ENCODE measurements around the gene HAS3.
"Not testable (repeated sequence)": the region's sequence is repeated elsewhere in the genome, so short reads cannot be mapped to it uniquely, and the experiment has no call there.

HAS3 gene

DNA sequence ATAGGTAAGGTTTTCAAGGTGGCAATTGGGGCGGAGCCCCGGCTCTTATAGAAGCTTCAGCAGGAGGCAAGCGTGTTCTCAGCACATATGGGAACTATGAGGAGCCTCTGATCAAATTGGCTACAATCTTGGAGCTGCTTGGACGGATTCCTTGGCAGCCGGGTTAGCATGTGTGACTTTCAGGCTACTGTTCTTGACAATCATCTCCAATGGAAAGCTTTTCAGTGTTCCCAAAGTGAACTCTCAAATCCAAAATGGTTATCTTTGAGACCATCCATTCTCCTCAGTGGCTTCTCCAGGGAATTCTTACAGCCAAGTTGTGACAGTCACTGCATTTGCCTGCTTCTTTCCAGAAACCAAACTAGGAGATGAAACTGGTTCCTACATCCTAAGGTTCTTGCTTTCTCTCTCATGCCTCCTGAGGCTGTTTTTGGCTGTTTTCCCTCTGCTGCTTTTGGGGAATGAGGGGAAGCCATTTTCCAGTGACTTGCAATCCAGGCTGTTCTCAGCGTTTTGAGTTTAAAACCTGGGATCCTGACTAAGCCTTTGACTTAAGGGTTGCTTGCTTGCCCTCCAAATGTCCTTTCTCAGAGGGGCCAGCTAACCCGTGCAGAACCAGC is 10.9 kb downstream of the HAS3 start:
- DNase-seq (ENCODE audit: low read depth), result no peak

DNA sequence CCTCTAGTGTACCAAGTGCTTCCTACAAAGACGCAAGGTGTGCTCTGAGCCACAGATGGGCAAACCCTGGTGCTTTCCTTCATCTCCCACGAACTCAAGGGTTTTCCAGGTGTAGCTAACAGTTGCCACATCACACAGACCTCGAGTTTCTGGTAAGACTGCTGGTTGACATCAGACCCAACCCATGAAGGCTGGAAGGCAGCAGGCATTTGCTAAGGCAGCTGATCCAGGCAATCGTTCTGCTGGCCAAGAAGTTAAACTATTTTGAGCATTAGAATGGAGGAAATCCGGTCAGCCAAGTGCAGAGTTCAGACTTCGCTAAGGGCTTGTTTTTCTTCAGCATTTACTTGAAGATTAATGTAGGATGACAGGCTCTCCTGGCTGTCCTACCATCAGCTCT is 11.5 kb downstream of the HAS3 start:
- DNase-seq (ENCODE audit: low read depth), result no peak

DNA sequence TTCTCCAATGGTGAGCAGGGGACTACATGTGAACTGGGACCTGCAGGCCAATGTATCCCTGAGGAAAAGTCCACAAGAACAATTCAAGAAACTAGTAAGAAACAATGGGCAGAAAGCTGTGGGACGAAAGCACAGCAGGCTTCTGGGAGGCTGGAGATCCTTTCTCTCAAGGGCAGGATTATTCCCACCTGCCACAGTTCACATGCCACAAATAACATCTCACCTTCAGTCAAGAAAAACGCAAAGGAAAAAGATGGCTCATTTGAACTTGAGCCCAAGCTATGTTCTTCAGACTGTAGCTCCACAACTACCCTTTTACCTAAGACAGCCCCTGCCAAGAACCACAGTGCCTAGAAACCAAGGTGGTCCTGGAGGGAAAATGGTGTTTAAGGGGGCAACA is 13.0 kb downstream of the HAS3 start:
- DNase-seq (ENCODE audit: low read depth), result no peak

DNA sequence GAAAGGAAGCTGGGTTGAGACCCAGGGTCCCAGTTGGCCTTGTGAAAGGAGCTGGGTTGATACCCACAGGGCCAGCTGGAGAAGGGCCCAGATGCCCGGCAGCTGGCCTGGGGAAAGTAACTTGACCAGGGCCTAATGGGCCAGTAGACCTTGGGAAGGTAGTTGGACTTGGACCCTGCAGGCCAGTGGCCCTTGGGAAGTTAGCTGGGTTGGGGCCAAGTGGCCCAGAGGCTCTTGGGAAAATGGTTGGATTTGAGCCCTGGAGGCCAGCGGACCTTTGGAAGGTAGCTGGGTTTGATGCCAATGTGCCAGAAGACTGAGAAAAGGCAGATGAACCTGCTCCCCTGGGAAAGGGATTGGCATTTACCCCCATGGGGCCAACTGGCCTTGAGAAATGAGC is 13.5 kb downstream of the HAS3 start:
- DNase-seq (ENCODE audit: low read depth), result no peak

DNA sequence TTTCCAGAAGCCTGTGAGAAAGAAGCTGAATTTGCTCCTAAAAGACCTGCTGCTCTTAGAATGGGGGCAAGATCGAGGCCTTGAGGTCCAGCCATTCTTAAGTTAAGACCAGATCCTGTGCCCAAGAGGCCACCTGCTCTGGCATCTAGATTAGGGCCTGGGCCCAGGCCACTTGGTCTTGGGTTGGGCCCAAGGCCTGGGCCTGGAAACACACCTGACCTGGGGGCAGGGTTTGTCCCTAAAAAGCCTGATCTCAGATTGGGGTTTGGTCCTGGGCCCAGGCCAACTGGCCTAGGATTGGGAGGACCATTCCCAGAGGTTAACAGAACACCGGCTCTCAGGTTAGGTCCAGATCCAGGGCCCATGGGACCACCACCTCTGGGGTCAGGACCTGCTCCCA is 14.1 kb downstream of the HAS3 start:
- DNase-seq (ENCODE audit: low read depth), result no peak

DNA sequence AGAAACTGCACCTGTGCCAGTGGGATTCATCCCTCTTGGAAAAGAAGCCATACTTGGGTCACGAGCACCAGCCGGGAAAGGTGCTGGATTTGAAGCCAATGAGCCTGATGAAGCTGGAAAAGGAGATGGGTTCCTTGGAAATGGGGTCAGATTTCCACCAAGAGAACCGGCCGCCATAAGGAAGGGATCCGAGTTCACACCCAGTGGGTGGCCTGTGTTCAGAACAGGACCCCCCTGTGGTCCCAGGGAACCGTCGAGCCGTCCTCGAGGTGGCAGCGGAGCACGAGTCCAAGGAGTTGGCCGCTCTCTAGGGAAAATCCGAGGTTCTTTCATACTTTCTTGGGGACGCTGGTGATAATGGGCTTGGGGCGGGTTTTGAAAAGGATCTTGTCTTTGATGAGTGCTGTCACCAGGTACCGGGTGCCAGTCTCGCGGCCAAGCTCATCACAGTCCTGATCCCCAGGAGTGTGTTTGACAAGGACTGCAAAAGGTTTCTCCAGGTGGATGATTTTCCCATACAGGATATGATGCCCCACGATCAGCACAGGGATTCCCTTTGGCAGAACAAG is 14.7 kb downstream of the HAS3 start:
- DNase-seq (ENCODE audit: low read depth), result no peak

DNA sequence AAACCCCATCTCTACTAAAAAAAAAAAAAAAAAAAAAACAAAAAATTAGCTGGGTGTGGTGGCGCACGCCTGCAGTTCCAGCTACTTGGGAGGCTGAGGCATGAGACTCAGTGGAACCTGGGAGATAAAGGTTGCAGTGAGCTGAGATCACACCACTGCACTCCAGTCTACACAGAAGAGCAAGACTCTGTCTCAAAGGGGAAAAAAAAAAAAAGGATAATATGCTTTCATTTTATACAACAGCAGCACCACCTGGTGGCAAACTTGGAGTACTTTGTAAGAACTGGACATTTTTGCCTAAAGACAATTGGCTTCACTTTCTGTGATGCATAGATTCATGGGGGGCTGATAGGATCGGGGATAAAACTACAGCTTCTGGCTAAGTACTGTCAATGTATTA is 18.5 kb downstream of the HAS3 start:
- peak; percentile 38 for DNase-seq (ENCODE audit: low read depth)

DNA sequence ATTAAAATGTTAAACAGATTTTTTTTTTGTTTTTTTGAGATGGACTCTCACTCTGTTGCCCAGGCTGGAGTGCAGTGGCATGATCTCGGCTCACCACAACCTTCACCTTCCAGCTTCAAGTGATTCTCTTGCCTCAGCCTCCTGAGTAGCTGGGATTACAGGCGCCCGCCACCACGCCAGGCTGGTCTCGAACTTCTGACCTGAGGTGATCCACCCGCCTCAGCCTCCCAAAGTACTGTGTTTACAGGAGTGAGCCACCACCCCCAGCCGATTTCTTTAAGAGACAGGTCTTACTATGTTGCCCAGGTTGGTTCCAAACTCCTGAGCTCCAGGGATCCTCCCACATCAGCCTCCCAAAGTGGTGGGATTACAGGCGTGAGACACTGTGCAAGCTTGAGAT is 19.0 kb downstream of the HAS3 start:
- DNase-seq (ENCODE audit: low read depth), result not testable (repeated sequence)

DNA sequence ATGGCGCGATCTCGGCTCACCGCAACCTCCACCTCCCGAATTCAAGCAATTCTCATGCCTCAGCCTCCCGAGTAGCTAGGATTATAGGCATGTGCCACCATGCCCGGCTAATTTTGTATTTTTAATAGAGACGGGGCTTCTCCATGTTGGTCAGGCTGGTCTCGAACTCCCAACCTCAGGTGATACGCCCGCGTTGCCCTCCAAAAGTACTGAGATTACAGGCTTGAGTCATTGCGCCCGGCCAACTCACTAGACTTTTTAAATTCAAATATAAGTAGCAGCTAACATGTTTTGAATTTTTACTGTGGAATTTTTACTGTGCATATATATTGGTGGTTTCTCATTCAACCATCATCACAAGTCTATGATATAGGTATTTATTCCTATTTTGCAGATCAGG is 19.5 kb downstream of the HAS3 start:
- not testable (repeated sequence) for DNase-seq (ENCODE audit: low read depth)

DNA sequence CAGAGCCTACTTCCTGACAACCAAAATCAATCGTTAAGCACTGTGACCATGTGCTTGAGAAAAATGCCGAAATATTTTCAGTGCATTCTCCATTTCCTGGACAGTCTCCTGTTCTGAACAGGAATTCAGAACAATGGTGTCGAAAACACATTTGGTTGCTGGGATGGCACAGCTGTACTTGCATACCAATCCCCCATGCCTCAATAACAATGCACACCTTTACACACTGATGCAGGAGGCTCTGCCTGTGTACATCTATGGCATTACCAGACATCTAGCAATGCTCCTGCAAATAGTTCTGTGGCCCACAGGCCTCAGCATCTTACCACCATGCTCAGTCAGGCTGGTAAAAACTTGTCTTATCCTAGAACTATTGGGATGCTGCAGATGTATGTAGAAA is 20.8 kb downstream of the HAS3 start:
- no peak for DNase-seq (ENCODE audit: low read depth)

DNA sequence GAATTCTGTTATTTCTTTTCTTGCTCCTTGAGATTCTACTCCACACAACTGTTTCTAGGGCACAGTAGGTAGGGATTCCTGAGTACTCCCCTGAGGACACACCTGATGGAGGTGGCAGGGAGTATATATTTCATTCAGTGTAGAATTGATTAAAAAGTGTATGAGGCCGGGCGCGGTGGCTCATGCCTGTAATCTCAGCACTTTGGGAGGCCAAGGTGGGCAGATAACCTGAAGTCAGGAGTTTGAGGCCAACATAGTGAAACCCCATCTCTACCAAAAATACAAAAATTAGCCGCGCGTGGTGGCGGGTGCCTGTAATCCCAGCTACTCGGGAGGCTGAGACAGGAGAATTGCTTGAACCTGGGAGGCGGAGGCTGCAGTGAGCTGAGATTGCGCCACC is 21.3 kb downstream of the HAS3 start:
- DNase-seq (ENCODE audit: low read depth), result not testable (repeated sequence)

DNA sequence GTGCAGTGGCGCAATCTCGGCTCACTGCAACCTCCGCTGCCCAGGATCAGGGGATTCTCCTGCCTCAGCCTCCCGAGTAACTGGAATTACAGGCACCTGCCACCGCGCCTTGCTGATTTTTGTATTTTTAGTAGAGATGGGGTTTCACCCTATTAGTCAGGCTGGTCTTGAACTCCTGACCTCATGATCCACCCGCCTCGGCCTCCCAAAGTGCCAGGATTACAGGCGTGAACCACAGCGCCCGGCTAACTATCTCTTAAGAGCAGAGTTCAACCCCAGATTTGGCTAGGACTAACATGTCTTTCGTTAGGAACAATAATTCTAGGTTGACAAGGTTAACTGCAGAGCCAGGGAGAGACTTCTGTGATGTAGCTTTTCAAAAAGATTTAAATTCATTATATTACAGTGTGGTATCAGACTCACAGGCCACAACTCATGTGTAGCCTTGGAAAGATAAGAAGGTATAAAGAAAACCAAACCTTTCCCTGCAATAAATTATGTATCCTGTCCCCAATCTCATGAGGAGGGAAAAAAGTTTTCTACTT is 22.6 kb downstream of the HAS3 start:
- DNase-seq (ENCODE audit: low read depth), result no peak

DNA sequence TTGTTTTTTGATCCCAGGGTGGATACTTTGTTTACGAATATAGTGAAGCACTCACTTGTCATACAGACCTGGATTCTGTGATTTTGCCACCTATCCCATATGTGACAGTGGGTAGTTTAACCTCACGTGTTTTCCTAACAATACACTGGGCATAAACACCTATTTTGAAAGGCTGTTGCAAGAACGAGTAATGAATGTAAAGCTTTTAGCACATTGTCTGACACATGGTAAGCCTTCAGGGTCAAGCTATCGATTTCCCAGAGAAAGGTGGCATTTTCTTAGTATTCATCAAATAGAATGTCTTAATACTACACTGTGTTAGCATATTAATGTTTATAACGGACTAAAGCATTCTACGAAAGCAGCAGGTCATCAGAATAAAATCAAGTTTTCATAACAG is 25.0 kb downstream of the HAS3 start:
- DNase-seq (ENCODE audit: low read depth), result no peak

DNA sequence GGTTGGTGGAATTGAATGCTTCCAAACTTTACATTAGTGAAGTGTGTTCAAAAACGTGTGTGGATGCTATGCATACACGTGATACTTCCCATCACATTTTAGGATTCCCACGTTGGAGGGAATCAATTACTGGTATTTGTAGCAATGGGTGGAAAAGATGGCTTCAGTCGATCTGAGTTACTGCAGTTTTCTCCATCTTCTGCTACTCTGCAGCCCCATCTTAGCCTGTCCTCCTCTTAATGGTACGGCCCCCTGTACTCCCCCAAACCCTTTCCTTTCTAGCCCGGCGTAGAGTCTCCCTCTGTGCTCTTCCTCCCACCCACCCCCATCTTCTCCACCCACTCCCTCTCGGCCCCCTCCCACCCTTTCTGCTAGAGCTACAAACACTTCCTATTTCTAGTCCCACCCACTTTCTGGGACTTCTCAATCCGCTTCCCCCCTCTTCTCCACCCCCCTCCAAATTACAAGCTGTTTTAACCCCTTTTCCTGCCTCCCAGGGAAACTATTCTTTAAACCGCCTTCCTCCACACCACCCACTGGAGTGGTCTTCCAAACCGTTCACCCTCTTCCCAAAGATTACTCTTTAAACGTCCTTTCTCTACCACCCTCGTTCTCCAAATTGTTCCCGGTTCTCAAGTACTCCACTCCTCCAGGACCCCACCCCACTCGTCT is 25.9 kb downstream of the HAS3 start:
- DNase-seq (ENCODE audit: low read depth), result no peak

DNA sequence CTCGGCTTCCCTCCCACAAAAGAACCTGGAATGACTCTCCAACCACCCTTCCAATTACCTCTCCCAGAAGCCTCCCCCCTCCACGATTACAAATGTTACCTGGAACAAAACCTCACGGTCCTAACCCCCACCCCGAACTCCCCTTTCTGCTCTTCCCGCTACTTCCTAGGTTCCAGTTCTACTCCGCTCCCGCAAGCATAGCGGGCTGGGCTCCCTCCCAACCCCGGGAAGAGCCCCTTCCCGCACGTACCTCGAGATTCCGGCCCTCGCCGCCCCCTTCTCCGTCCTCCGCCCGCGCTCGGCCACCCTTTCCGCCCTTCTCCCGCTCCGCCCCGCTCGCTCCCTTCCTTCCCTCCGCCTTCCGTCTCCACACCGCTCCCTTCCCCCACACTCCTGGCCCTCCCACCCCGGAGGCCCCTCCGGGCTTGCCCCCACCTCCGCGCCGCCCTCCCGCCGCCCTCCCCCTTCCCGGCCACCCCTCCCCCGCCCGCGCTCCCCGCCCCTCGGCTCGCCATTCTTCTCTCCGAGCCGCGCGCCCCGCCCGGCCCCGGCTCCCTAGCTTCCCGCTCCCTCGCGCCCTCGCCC is 26.5 kb downstream of the HAS3 start:
- peak; percentile 70 for DNase-seq (ENCODE audit: low read depth)

DNA sequence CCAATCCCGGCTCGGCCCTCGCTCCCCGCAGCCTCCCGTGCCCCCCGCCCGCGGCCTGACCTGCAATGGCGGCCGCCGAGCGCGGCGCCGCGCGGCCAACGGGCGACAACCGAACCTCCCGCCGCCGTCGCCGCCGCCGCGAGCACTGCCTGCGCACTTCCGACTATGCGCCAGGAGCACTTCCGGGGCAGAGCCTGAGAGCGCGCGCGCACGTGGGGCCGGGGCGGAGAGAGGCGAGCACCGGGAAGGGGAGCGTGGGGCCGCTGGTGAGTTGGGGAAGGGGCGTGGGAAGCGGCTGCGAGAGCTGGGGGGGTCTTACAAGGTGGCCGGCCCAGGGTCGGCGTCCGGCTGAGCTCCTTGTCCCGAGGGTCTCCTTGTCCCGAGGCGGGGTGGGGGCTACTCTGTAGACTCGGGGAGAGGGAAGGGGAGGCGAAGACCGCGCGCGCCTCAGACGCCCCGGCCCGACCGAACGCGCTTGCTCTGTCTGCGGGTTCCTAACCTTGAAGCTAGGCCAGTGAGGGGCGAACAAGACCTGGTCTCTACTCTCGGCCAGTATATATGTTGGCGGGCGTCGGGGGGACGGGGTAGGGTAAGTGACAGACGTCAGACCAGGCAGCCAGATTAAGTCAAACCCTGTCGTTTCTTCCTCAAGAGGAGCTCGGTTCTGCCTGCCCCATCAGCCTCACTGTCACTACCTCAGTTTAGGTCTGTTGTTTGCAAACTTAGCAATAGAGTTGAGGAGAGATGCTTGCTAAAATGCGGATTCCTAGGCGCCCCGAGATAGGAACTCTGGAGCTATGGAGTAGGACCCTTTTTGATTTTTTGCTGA is 27.2 kb downstream of the HAS3 start, which contains the start of the genes CHTF8 and UTP4:
TSS of gene CHTF8 (minus strand) at position 165 of the 829 bp plus-strand sequence. CDS start 11,130 bp downstream, outside the sequence.
TSS of gene UTP4 (plus strand) at position 226 of the 829 bp plus-strand sequence. CDS start 811 bp downstream, outside the sequence.
- DNase-seq (ENCODE audit: low read depth), result peak; percentile 83

DNA sequence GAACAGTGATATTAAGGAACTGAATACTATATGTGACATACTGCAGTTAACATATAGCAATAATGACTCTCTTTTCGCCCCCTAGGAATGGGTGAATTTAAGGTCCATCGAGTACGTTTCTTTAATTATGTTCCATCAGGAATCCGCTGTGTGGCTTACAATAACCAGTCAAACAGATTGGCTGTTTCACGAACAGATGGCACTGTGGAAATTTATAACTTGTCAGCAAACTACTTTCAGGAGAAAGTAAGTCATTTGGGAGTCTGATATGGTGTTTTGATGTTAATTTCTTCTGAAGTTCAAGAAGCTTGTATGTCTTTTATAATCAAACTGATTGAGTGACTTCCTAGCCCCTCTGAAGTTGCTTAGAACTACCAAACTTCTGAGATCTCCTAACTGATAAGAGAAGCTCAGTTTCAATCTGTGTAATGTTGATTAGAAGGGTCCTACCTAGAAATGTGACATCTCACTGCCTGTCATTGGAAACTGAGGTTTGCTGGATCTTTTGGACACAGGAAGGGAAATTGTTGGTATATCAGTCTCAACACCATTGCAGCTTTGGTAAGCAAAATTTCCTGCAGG is 28.0 kb downstream of the HAS3 start:
- no peak for DNase-seq (ENCODE audit: low read depth)

DNA sequence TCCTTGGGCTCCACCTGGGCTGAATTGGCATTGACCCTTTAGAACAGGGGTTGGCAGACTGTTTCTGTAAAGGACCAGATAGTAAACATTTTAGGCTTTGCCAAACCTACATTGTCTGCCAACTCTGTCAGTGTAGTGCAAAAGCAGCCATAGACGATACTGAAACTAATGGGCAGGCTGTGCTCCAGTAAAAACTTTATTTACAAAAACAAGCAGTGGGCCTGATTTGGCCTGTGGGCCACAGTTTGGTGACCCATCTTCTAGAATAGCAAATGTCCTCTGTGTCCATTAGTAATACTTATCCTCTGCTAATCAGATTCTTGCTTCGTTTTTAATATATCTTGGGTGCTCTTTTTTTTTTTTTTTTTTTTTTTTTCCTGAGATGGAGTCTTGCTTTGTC is 33.2 kb downstream of the HAS3 start:
- no peak for DNase-seq (ENCODE audit: low read depth)

DNA sequence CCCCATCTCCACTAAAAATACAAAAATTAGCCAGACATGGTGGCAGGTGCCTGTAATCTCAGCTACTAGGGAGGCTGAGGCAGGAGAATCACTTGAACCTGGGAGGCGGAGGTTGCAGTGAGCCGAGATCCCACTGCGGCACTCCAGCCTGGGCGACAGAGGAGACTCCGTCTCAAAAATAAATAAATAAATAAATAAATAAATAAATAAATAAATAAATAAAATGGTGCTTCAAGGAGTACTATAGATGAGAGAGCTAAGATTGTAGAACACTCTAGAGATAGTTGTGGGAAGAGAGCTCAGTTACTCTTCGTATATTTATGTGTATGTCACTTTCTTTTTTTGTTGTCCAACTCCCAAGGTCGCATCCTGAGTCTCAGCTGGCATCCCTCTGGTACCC is 34.0 kb downstream of the HAS3 start:
- not testable (repeated sequence) for DNase-seq (ENCODE audit: low read depth)

DNA sequence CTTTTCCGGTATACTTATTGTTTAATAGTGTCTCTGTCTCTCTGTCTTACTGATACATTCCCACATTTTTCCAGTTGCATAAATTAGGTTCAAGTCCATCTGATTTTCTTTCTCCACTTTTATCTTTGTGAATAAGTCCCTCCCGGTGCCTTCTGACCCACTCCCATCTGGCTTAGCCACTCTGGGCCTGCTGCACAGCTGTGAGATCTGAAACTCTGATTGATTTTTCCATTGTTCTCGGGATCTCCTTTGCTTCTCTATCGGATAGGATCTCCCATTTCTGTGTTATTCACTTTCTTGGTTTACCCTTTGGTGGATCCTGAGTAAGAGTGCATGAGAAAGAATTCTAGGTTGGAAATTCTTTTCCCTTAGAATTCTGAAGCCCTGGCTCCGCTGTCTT is 35.6 kb downstream of the HAS3 start:
- DNase-seq (ENCODE audit: low read depth), result no peak

DNA sequence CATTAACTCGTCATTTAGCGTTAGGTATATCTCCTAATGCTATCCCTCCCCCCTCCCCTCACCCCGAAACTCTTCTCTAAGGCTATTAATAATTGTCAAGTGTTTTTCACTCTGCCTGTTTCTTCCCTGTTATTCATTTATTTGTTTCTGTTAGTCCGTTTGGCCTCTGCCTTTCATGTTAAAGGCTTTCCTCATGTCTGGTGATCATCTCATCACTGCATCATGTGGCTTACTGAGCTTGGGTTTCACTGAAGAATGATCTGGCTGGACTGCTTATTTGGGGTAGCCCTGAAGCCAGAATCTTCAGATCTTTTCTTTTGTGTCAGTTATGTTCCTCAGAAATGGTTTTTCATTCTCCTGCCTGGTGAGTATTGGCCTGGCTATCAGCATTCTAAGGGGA is 36.5 kb downstream of the HAS3 start:
- no peak for DNase-seq (ENCODE audit: low read depth)

DNA sequence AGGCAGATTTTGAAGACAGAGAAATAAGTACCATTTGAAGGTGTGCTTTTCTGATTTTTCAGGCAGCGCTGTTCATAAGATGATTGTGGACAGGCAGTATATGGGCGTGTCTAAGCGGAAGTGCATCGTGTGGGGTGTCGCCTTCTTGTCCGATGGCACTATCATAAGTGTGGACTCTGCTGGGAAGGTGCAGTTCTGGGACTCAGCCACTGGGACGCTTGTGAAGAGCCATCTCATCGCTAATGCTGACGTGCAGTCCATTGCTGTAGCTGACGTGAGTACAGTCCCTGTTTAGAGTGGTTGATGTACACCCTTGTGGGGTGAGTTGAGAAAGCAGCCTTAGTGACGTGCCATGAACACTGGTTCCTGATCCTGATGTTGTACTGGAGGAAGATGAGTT is 37.7 kb downstream of the HAS3 start:
- DNase-seq (ENCODE audit: low read depth), result no peak

Data from stimulated activated CD8-positive, alpha-beta memory T cell treated with anti-CD3 and anti-CD28 coated beads, Interleukin-4, amount 100 ng/mL, for 24 hours (primary cell).